Brain pericyte (primary cell): Measurements from ENCODE around the gene SMIM26.

ENCODE experiments used
- DNase-seq: peaks from one replicate; pipeline ENCODE4 v3.0.0-alpha.2; 2012; ENCODE audit warnings: low read depth, low spot score

Gene SMIM26

GRCh38 chr20:18580012-18580411 lies 12.8 kb downstream of the SMIM26 start:
- DNase-seq, result no peak

- no peak for DNase-seq
These were observed 17.9 kb downstream of the SMIM26 start for GRCh38 chr20:18585134-18585533.

- peak; percentile 21 for DNase-seq
These were observed 20.7 kb downstream of the SMIM26 start, which contains the start of gene DTD1 for GRCh38 chr20:18587665-18588573. Gene DTD1 (plus strand): TSS chr20:18588054. CDS start chr20:18588073, 19 bp downstream.

- no peak for DNase-seq
These were observed 21.3 kb downstream of the SMIM26 start for GRCh38 chr20:18588574-18588933.

- no peak for DNase-seq
These were observed 22.9 kb downstream of the SMIM26 start for GRCh38 chr20:18589941-18590674.

GRCh38 chr20:18596270-18596669 lies 29.0 kb downstream of the SMIM26 start:
- DNase-seq, result no peak

- DNase-seq, result no peak
These were observed 42.5 kb downstream of the SMIM26 start for GRCh38 chr20:18609741-18610140.

- no peak for DNase-seq
These were observed 44.3 kb downstream of the SMIM26 start for GRCh38 chr20:18611492-18611891.

- DNase-seq, result no peak
These were observed 46.3 kb downstream of the SMIM26 start for GRCh38 chr20:18613553-18613952.

GRCh38 chr20:18614244-18614643 lies 47.0 kb downstream of the SMIM26 start:
- no peak for DNase-seq

- no peak for DNase-seq
These were observed 47.9 kb downstream of the SMIM26 start for GRCh38 chr20:18615020-18615650.
